SK-N-SH (cell line): ENCODE results near the gene IMPDH1. TPM values are rescaled to one million over a fixed set of nuclear protein-coding genes. Genes with fewer than 3 reads are reported as not detected.

Experiments used
- CTCF ChIA-PET: fragments of 300-600, 350-600 bp; formaldehyde crosslinking; extraction: SDS; loops from one replicate; lab custom pipeline; 2021; lab: Yijun Ruan, JAX
- POLR2A ChIA-PET: fragments of 350-600 bp; sonication (Branson Sonifier 250); formaldehyde crosslinking; extraction: SDS; loops from one replicate; lab custom pipeline; 2020; ENCODE audit warnings: antibody characterized with exemption, inconsistent platforms; lab: Yijun Ruan, JAX
- DNase-seq: peaks from one replicate; pipeline ENCODE4 v3.0.0; 2012
- H2AFZ ChIP-seq: fragments of 200-600 bp; sonication (generic); 2 replicates; pipeline ENCODE4 v1.8.1; 2016; ENCODE audit warnings: antibody characterized with exemption, mild to moderate bottlenecking, low read depth
- H3F3A ChIP-seq: fragments of 200-600 bp; sonication (generic); replicated peaks from 2 replicates; pipeline ENCODE3; 2016; ENCODE audit warnings: antibody characterized with exemption, mild to moderate bottlenecking; ENCODE audit not compliant: insufficient read depth
- H3K27ac ChIP-seq, 2 experiments: fragments of 200-500 bp in 1 of 2; fragments of 200-600 bp in 1 of 2; sonication (Bioruptor generic) in 1 of 2; sonication (generic), shearing (Covaris generic) in 1 of 2; 2 replicates each; pipeline versions ENCODE4 v1.5.1 to v1.6.1; 2014 to 2016; ENCODE audit warnings: low read depth in 2 of 2, inconsistent platforms in 1 of 2, low read length in 1 of 2, mild to moderate bottlenecking in 1 of 2, mixed read lengths in 1 of 2
- H3K27me3 ChIP-seq: fragments of 200-600 bp; sonication (generic), shearing (Covaris generic); 2 replicates; pipeline ENCODE4 v1.6.1; 2016; ENCODE audit warnings: mixed run types; ENCODE audit not compliant: insufficient read depth
- H3K36me3 ChIP-seq, 2 experiments: fragments of 200-500 bp in 1 of 2; fragments of 200-600 bp in 1 of 2; sonication (Bioruptor generic) in 1 of 2; sonication (generic) in 1 of 2; replicated peaks in 1 of 2; 2 replicates each; pipeline versions ENCODE3 to v1.5.1; 2014 to 2016; ENCODE audit warnings: low read length in 1 of 2, mild to moderate bottlenecking in 1 of 2; ENCODE audit not compliant: insufficient read depth in 2 of 2, control insufficient read depth in 1 of 2
- H3K4me1 ChIP-seq, 2 experiments: fragments of 200-500 bp in 1 of 2; fragments of 200-600 bp in 1 of 2; sonication (Bioruptor generic) in 1 of 2; sonication (generic), shearing (Covaris generic) in 1 of 2; 2 replicates each; pipeline versions ENCODE4 v1.5.1 to v1.6.1; 2014 to 2016; ENCODE audit warnings: low read depth in 1 of 2, low read length in 1 of 2, mixed run types in 1 of 2; ENCODE audit not compliant: insufficient read depth in 2 of 2, control insufficient read depth in 1 of 2
- H3K4me2 ChIP-seq: fragments of 200-600 bp; sonication (generic), shearing (Covaris generic); 2 replicates; pipeline ENCODE4 v1.6.1; 2017; ENCODE audit warnings: mixed run types
- H3K4me3 ChIP-seq, 2 experiments: fragments of 200-500 bp in 1 of 2; fragments of 200-600 bp in 1 of 2; sonication (Bioruptor generic) in 1 of 2; sonication (generic), shearing (Covaris generic) in 1 of 2; 2 replicates each; pipeline versions ENCODE4 v1.5.1 to v1.8.1; 2014 to 2016; ENCODE audit warnings: low read depth in 2 of 2, inconsistent platforms in 1 of 2, low read length in 1 of 2, mild to moderate bottlenecking in 1 of 2, mixed read lengths in 1 of 2, moderate library complexity in 1 of 2
- H3K79me2 ChIP-seq: fragments of 200-600 bp; sonication (generic); 2 replicates; pipeline ENCODE4 v1.8.1; 2017; ENCODE audit warnings: mild to moderate bottlenecking; ENCODE audit not compliant: insufficient read depth
- H3K9ac ChIP-seq: fragments of 200-600 bp; sonication (generic); 2 replicates; pipeline ENCODE4 v1.6.1; 2017; ENCODE audit warnings: mixed run types
- H3K9me2 ChIP-seq: fragments of 200-600 bp; sonication (generic); 2 replicates; pipeline ENCODE4 v1.6.1; 2017; ENCODE audit warnings: mixed run types
- H3K9me3 ChIP-seq: fragments of 200-600 bp; sonication (generic); 2 replicates; pipeline ENCODE4 v1.6.1; 2017; ENCODE audit warnings: mixed run types, mild to moderate bottlenecking, moderate library complexity
- H4K20me1 ChIP-seq: fragments of 200-600 bp; sonication (generic); 2 replicates; pipeline ENCODE4 v1.6.1; 2017; ENCODE audit warnings: mild to moderate bottlenecking, mixed run types; ENCODE audit not compliant: insufficient read depth
- CHD2 ChIP-seq: fragments of 150-350 bp; IDR thresholded peaks from 2 replicates; pipeline ENCODE4 v1.6.1; 2018; ENCODE audit warnings: low read length; ENCODE audit not compliant: partially characterized antibody
- ELF1 ChIP-seq: IDR thresholded peaks from 2 replicates; pipeline ENCODE4 v1.4.0; 2012
- JUND ChIP-seq: IDR thresholded peaks from 2 replicates; pipeline ENCODE4 v1.4.0; 2012
- NRF1 ChIP-seq: IDR thresholded peaks from 2 replicates; pipeline ENCODE4 v1.6.1; 2012; ENCODE audit warnings: low read depth, mild to moderate bottlenecking, low read length
- PBX3 ChIP-seq: IDR thresholded peaks from 2 replicates; pipeline ENCODE4; 2012
- SMC3 ChIP-seq: IDR thresholded peaks from 2 replicates; pipeline ENCODE4 v1.6.1; 2012; ENCODE audit warnings: low read depth, low read length, improper control_type of control experiment
- TEAD4 ChIP-seq: IDR thresholded peaks from 2 replicates; pipeline ENCODE4 v1.4.0; 2012; ENCODE audit warnings: mild to moderate bottlenecking, borderline replicate concordance; ENCODE audit not compliant: insufficient read depth
- YY1 ChIP-seq: IDR thresholded peaks from 2 replicates; pipeline ENCODE4 v1.4.0; 2012; ENCODE audit warnings: low read depth, mild to moderate bottlenecking
- ZBTB33 ChIP-seq: IDR thresholded peaks from 2 replicates; pipeline ENCODE4 v1.4.0; 2012; ENCODE audit warnings: low read depth, borderline replicate concordance
- WGBS: methylation state at CpG from one replicate; pipeline ENCODE4 v1.1.6; 2017; ENCODE audit warnings: low lambda C conversion rate; 5-methylcytosine and 5-hydroxymethylcytosine counted together
- polyA plus RNA-seq, 3 experiments: library from polyadenylated mRNA; depleted of rRNA; stranded (reverse); fragments of >200 nt; gene quantifications; 2 replicates each; pipeline ENCODE4 v1.2.3, GENCODE V29; 2012
- TF ChIP-seq, protein P1 (sequence below): fragments of 200-600 bp; sonication (generic); IDR thresholded peaks from 2 replicates; pipeline ENCODE4 v1.6.1; 2017; ENCODE audit warnings: antibody characterized with exemption, mild to moderate bottlenecking, moderate library complexity
- TF ChIP-seq, protein P2 (sequence below): IDR thresholded peaks from 2 replicates; pipeline ENCODE4 v1.4.0; 2012; ENCODE audit warnings: low read depth, borderline replicate concordance
- TF ChIP-seq, protein P3 (sequence below): fragments of 150-350 bp; IDR thresholded peaks from 2 replicates; pipeline ENCODE4 v1.6.1; 2016; ENCODE audit warnings: mild to moderate bottlenecking, low read depth, low read length

The IMPDH1 gene
- polyA plus RNA-seq, 1 of the 3 experiments (the other 2 are of a cell fraction) = 80.4 TPM

DNA sequence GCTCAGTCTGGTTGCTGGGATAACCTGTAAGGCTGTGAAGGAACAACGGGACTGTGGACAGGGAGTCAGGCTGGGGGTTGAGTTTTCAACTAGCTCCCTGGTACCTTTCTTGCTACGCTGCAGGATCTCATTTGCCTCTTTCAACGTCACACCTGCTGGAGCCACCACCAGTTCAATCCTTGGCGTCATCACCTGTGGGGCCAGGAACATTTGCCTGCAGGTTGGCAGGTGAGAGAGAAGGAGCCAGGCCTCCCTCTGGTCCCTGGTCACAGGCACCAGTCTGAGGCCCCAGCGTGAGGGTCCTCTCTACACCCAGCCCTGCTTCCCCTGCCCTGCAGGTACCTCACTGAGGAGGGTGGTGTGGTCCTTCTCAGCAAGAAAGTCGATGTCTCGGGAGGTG lies 9.8 kb downstream of the IMPDH1 start:
- Histone ChIP-seq H3F3A (peaks cover 4% of the 10 kb centered on the region), H3K27ac (no peak overlapping the region), H3K9ac (no peak overlapping the region), H4K20me1 (peaks cover 14% of the 10 kb centered on the region; the same call in 1 of the 2 replicates), H3K27me3 (no peaks in the 10 kb centered on the region), H2AFZ (no peak overlapping the region), H3K79me2 (peaks cover 16% of the 10 kb centered on the region), H3K4me2 (no peak overlapping the region), H3K9me3 (no peaks in the 10 kb centered on the region), H3K4me3 (no peak overlapping the region), H3K9me2 (no peaks in the 10 kb centered on the region), H3K36me3 (peaks cover 42 to 64% of the 10 kb centered on the region in 2 experiments), H3K4me1 (peaks cover 11 to 12% of the 10 kb centered on the region in 2 experiments; a peak in 2 of 4 replicates)
- ChIA-PET CTCF (interaction anchor here (0.9 to 50.3 kb wide), 8 partner anchors 5 to 480 kb away, joined by 3 to 1901 read pairs (median 58); partner anchors contain the start of genes HILPDA, IMPDH1, PRRT4 and RBM28), POLR2A (interaction anchor here (0.6 to 1.3 kb wide), 4 partner anchors 9 to 156 kb away, joined by 3 to 5 read pairs (median 4); no protein-coding TSS in a partner anchor)
- TF ChIP-seq, protein P1, sequence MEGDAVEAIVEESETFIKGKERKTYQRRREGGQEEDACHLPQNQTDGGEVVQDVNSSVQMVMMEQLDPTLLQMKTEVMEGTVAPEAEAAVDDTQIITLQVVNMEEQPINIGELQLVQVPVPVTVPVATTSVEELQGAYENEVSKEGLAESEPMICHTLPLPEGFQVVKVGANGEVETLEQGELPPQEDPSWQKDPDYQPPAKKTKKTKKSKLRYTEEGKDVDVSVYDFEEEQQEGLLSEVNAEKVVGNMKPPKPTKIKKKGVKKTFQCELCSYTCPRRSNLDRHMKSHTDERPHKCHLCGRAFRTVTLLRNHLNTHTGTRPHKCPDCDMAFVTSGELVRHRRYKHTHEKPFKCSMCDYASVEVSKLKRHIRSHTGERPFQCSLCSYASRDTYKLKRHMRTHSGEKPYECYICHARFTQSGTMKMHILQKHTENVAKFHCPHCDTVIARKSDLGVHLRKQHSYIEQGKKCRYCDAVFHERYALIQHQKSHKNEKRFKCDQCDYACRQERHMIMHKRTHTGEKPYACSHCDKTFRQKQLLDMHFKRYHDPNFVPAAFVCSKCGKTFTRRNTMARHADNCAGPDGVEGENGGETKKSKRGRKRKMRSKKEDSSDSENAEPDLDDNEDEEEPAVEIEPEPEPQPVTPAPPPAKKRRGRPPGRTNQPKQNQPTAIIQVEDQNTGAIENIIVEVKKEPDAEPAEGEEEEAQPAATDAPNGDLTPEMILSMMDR = no peak
- TF ChIP-seq ELF1 (no peak), YY1 (no peak), TEAD4 (no peak)
- TF ChIP-seq, protein P2, sequence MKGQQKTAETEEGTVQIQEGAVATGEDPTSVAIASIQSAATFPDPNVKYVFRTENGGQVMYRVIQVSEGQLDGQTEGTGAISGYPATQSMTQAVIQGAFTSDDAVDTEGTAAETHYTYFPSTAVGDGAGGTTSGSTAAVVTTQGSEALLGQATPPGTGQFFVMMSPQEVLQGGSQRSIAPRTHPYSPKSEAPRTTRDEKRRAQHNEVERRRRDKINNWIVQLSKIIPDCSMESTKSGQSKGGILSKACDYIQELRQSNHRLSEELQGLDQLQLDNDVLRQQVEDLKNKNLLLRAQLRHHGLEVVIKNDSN = no peak
- no peak for DNase-seq
- WGBS = 94% methylated on average over 5 of the region's 7 CpGs

- Histone ChIP-seq H3K9me3 (no peaks in the 10 kb centered on the region), H3K27me3 (no peaks in the 10 kb centered on the region), H2AFZ (no peak overlapping the region), H3K4me1 (peaks cover under 1 to 1% of the 10 kb centered on the region in 2 experiments; a peak in 1 of 4 replicates), H3K4me2 (no peak overlapping the region), H3K9ac (no peak overlapping the region), H3F3A (no peaks in the 10 kb centered on the region), H3K27ac (no peak overlapping the region), H3K79me2 (peaks cover 4% of the 10 kb centered on the region; the same call in 1 of the 2 replicates), H3K9me2 (no peaks in the 10 kb centered on the region), H3K36me3 (peaks cover 42 to 76% of the 10 kb centered on the region in 2 experiments), H4K20me1 (peaks cover 3% of the 10 kb centered on the region; the same call in 1 of the 2 replicates), H3K4me3 (no peak overlapping the region; a peak in 1 of 4 replicates)
- ChIA-PET POLR2A (no interaction called here), CTCF (interaction anchor here (0.9 to 50.3 kb wide), 12 partner anchors 4 to 482 kb away, joined by 3 to 1901 read pairs (median 8); partner anchors contain the start of genes IMPDH1, PRRT4 and RBM28)
- TF ChIP-seq ZBTB33 = no peak
- TF ChIP-seq SMC3 = no peak
- TF ChIP-seq, protein P3, sequence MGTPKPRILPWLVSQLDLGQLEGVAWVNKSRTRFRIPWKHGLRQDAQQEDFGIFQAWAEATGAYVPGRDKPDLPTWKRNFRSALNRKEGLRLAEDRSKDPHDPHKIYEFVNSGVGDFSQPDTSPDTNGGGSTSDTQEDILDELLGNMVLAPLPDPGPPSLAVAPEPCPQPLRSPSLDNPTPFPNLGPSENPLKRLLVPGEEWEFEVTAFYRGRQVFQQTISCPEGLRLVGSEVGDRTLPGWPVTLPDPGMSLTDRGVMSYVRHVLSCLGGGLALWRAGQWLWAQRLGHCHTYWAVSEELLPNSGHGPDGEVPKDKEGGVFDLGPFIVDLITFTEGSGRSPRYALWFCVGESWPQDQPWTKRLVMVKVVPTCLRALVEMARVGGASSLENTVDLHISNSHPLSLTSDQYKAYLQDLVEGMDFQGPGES = no peak
- no peak for TF ChIP-seq JUND
- TF ChIP-seq, protein P1 = no peak
- no peak for TF ChIP-seq YY1
- no peak for TF ChIP-seq NRF1
- no peak for TF ChIP-seq CHD2
- TF ChIP-seq PBX3 = no peak
- no peak for DNase-seq
- WGBS = 39% methylated on average over 6 of the region's 6 CpGs
These were observed 11.0 kb downstream of the IMPDH1 start for GRCh38 chr7:128398841-128399135.
